Hepatic stellate cell (primary cell): ENCODE measurements around the gene MAFG.

Source experiments
- DNase-seq: peaks from one replicate; pipeline ENCODE4 v3.0.0; 2011; ENCODE audit warnings: low spot score

Gene MAFG

GRCh38 chr17:81939881-81940385 lies 12.4 kb upstream of the MAFG start:
- no peak for DNase-seq

GRCh38 chr17:81939218-81939617 lies 11.7 kb upstream of the MAFG start:
- DNase-seq = no peak

- no peak for DNase-seq
Measured at GRCh38 chr17:81935709-81936084, 8.2 kb upstream of the MAFG start.

- DNase-seq = no peak
Measured at GRCh38 chr17:81934850-81935708, 7.5 kb upstream of the MAFG start.

- no peak for DNase-seq
Measured at GRCh38 chr17:81934098-81934757, 6.7 kb upstream of the MAFG start.

GRCh38 chr17:81933178-81933699 lies 5.7 kb upstream of the MAFG start:
- no peak for DNase-seq

GRCh38 chr17:81932333-81932983 lies 4.9 kb upstream of the MAFG start:
- DNase-seq = no peak

- DNase-seq = no peak
Measured at GRCh38 chr17:81931557-81932332, 4.2 kb upstream of the MAFG start.

GRCh38 chr17:81931189-81931556 lies 3.6 kb upstream of the MAFG start:
- no peak for DNase-seq

- DNase-seq = no peak
Measured at GRCh38 chr17:81930142-81931125, 2.9 kb upstream of the MAFG start.

GRCh38 chr17:81929253-81930141 lies 2.0 kb upstream of the MAFG start:
- DNase-seq = no peak

- no peak for DNase-seq
Measured at GRCh38 chr17:81928544-81929252, 1.2 kb upstream of the MAFG start.

GRCh38 chr17:81927152-81927652 lies 333 bp downstream of the MAFG start:
- DNase-seq = peak; percentile 63

- DNase-seq = peak; percentile 92
Measured at GRCh38 chr17:81926451-81927151, 934 bp downstream of the MAFG start.

GRCh38 chr17:81925860-81926450 lies 1.6 kb downstream of the MAFG start:
- no peak for DNase-seq

- no peak for DNase-seq
Measured at GRCh38 chr17:81924557-81925532, 2.7 kb downstream of the MAFG start.
